Measurements from ENCODE around the gene DDX54. TPM values are rescaled to one million over a fixed set of nuclear protein-coding genes. Genes with fewer than 3 reads are reported as not detected.

The DDX54 gene
- total and polyA plus RNA-seq, 2 experiments from 2014 or later: 28.1 to 44.5 TPM

GRCh38 chr12:113196582-113196981 lies 11.3 kb upstream of the DDX54 start:
- Histone ChIP-seq H3K27me3 (replicated peaks; ENCODE audit: insufficient read depth) (no peaks in the 10 kb centered on the region), H3K79me2 (ENCODE audit: insufficient read depth) (no peaks in the 10 kb centered on the region), H3K4me3 (no peak overlapping the region), H3F3A (ENCODE audit: insufficient read depth) (peaks cover 35% of the 10 kb centered on the region), H3K4me2 (ENCODE audit: unreplicated experiment) (no peak overlapping the region), H2AFZ (no peak overlapping the region), H3K9me2 (ENCODE audit: insufficient read depth) (no peaks in the 10 kb centered on the region), H3K36me3 (ENCODE audit: low read depth) (0 out of 2 replicates have a peak, but pooled peaks cover 6% of the 10 kb centered on the region), H3K9ac (no peak overlapping the region), H3K27ac (no peak overlapping the region), H3K4me1 (ENCODE audit: insufficient read depth) (peaks cover 22% of the 10 kb centered on the region), H3K9me3 (ENCODE audit: low read depth) (no peaks in the 10 kb centered on the region), H4K20me1 (ENCODE audit: insufficient read depth) (no peaks in the 10 kb centered on the region)
- in situ Hi-C loops (cut with MboI): loop anchor here (10.0 kb wide), 2 partner anchors 228 to 718 kb away; partner anchors contain the start of gene SDSL
- no peak for DNase-seq
- WGBS, 2 experiments (ENCODE audit: low coverage in 1 of 2, low lambda C conversion rate in 2 of 2, missing lambda C conversion rate in 2 of 2): 76 to 82% methylated on average over 6 to 7 of the region's 7 CpGs
- TF ChIP-seq EZH2 (IDR thresholded peaks at IDR 0.05; ENCODE audit: insufficient read depth, poor library complexity, severe bottlenecking) (no peak), EZH2phosphoT487 (IDR thresholded peaks at IDR 0.05; ENCODE audit: insufficient read depth, low read depth) (no peak)

DNA sequence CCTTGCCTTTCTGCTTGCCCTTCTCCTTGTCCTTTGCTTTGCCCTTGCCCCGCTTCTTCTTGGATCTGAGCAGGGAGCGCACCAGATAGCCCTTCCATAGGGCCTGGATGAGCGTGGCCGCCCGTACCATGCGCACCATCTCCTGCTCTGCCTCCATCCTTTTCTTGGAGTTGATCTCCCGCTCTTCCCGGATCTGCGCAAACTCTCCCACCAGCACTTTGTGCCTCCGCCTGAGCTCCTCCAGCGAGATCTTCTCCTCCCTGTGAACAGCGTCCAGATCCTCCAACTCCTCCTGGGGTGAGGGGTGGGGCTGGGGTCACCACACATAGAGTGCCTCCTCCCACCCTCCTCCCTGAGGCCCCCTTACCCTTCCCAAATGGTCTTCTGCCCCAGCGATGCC lies 10.3 kb upstream of the DDX54 start:
- H3K4me3 ChIP-seq: no peak overlapping the region
- peaks cover 22% of the 10 kb centered on the region for H3K4me1 ChIP-seq (ENCODE audit: insufficient read depth)
- WGBS, 2 experiments (ENCODE audit: low coverage in 1 of 2, low lambda C conversion rate in 2 of 2, missing lambda C conversion rate in 2 of 2): 94 to 97% methylated on average over 13 of the region's 13 CpGs
- H3K27me3 ChIP-seq (replicated peaks; ENCODE audit: insufficient read depth): no peaks in the 10 kb centered on the region
- no peak overlapping the region for H3K9ac ChIP-seq
- TF ChIP-seq EZH2 (IDR thresholded peaks at IDR 0.05; ENCODE audit: insufficient read depth, poor library complexity, severe bottlenecking) (no peak), EZH2phosphoT487 (IDR thresholded peaks at IDR 0.05; ENCODE audit: insufficient read depth, low read depth) (no peak)
- 0 out of 2 replicates have a peak, but pooled peaks cover 6% of the 10 kb centered on the region for H3K36me3 ChIP-seq (ENCODE audit: low read depth)
- no peak overlapping the region for H3K4me2 ChIP-seq (ENCODE audit: unreplicated experiment)
- no peaks in the 10 kb centered on the region for H3K79me2 ChIP-seq (ENCODE audit: insufficient read depth)
- in situ Hi-C loops (cut with MboI): loop anchor here (10.0 kb wide), 2 partner anchors 229 to 719 kb away; partner anchors contain the start of gene SDSL
- no peak overlapping the region for H3K27ac ChIP-seq
- no peak for DNase-seq
- no peaks in the 10 kb centered on the region for H3K9me2 ChIP-seq (ENCODE audit: insufficient read depth)
- H4K20me1 ChIP-seq (ENCODE audit: insufficient read depth): no peaks in the 10 kb centered on the region
- H3K9me3 ChIP-seq (ENCODE audit: low read depth): no peaks in the 10 kb centered on the region
- H2AFZ ChIP-seq: no peak overlapping the region
- peaks cover 35% of the 10 kb centered on the region for H3F3A ChIP-seq (ENCODE audit: insufficient read depth)

GRCh38 chr12:113194971-113195391 lies 9.7 kb upstream of the DDX54 start:
- 52% methylated on average over 4 of the region's 4 CpGs for WGBS, 2 experiments (ENCODE audit: low coverage in 1 of 2, low lambda C conversion rate in 2 of 2, missing lambda C conversion rate in 2 of 2)
- peak overlapping the region; percentile 52 for H3K9ac ChIP-seq
- peak; percentile 75 for DNase-seq

DNA sequence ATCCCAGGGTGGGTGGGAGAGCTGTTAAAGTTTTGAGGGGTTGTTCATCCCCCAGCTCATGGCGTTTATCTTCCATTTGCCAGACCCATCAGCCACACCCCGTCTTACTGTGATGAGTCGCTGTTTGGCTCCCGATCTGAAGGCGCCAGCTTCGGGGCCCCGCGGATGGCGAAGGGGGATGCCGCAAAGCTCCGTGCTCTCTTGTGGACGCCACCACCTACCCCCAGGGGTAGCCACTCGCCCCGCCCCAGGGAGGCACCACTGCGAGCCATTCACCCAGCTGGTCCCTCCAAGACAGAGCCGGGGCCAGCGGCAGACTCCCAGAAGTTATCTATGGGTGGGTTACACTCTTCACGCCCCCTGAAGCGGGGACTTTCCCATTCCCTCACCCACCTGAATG lies 5.9 kb upstream of the DDX54 start:
- no peak for DNase-seq
- Histone ChIP-seq H3K36me3 (ENCODE audit: low read depth) (0 out of 2 replicates have a peak, but pooled peaks cover 6% of the 10 kb centered on the region), H3K9me2 (ENCODE audit: insufficient read depth) (no peaks in the 10 kb centered on the region), H3K27ac (no peak overlapping the region), H2AFZ (no peak overlapping the region), H3K4me2 (ENCODE audit: unreplicated experiment) (no peak overlapping the region), H3K27me3 (replicated peaks; ENCODE audit: insufficient read depth) (no peaks in the 10 kb centered on the region), H3K9ac (no peak overlapping the region), H3K79me2 (ENCODE audit: insufficient read depth) (peaks cover 12% of the 10 kb centered on the region), H3K4me1 (ENCODE audit: insufficient read depth) (peaks cover 24% of the 10 kb centered on the region), H4K20me1 (ENCODE audit: insufficient read depth) (no peaks in the 10 kb centered on the region), H3K9me3 (ENCODE audit: low read depth) (no peaks in the 10 kb centered on the region), H3F3A (ENCODE audit: insufficient read depth) (peaks cover 30% of the 10 kb centered on the region), H3K4me3 (no peak overlapping the region)
- TF ChIP-seq EZH2phosphoT487 (IDR thresholded peaks at IDR 0.05; ENCODE audit: insufficient read depth, low read depth) (no peak), EZH2 (IDR thresholded peaks at IDR 0.05; ENCODE audit: insufficient read depth, poor library complexity, severe bottlenecking) (no peak)
- WGBS, 2 experiments (ENCODE audit: low coverage in 1 of 2, low lambda C conversion rate in 2 of 2, missing lambda C conversion rate in 2 of 2): 81 to 93% methylated on average over 8 to 19 of the region's 19 CpGs
- in situ Hi-C loops (cut with MboI): loop anchor here (10.0 kb wide), 2 partner anchors 234 to 724 kb away; partner anchors contain the start of gene SDSL

More at GRCh38 chr12:113194971-113195391, 9.7 kb upstream of the DDX54 start:
- Histone ChIP-seq H3K4me1 (ENCODE audit: insufficient read depth) (peaks cover 22% of the 10 kb centered on the region), H3K4me2 (ENCODE audit: unreplicated experiment) (peak overlapping the region; percentile 26), H3K27me3 (replicated peaks; ENCODE audit: insufficient read depth) (no peaks in the 10 kb centered on the region), H3F3A (ENCODE audit: insufficient read depth) (peaks cover 35% of the 10 kb centered on the region), H3K4me3 (no peak overlapping the region), H3K9me3 (ENCODE audit: low read depth) (no peaks in the 10 kb centered on the region), H3K36me3 (ENCODE audit: low read depth) (0 out of 2 replicates have a peak, but pooled peaks cover 6% of the 10 kb centered on the region), H3K27ac (peak overlapping the region; percentile 82), H2AFZ (peak overlapping the region; percentile 22; the same call in 1 of the 2 replicates), H3K79me2 (ENCODE audit: insufficient read depth) (no peaks in the 10 kb centered on the region), H3K9me2 (ENCODE audit: insufficient read depth) (no peaks in the 10 kb centered on the region), H4K20me1 (ENCODE audit: insufficient read depth) (no peaks in the 10 kb centered on the region)
- no peak for TF ChIP-seq EZH2 (IDR thresholded peaks at IDR 0.05; ENCODE audit: insufficient read depth, poor library complexity, severe bottlenecking)
- TF ChIP-seq EZH2phosphoT487 (IDR thresholded peaks at IDR 0.05; ENCODE audit: insufficient read depth, low read depth): no peak
- in situ Hi-C loops (cut with MboI): loop anchor here (10.0 kb wide), 2 partner anchors 230 to 720 kb away; partner anchors contain the start of gene SDSL
